SH-SY5Y (cell line): ENCODE data around the gene C17orf75.

Experiments
- GATA2 ChIP-seq: IDR thresholded peaks from 2 replicates; pipeline ENCODE4 v1.6.1; 2011; ENCODE audit warnings: mild to moderate bottlenecking, low read depth, low read length
- GATA3 ChIP-seq: IDR thresholded peaks from 2 replicates; pipeline ENCODE4 v1.6.1; 2011; ENCODE audit warnings: low read depth, mild to moderate bottlenecking, low read length, moderate library complexity

GRCh38 chr17:32341141-32341856 is 674 bp downstream of the C17orf75 start:
- no peak for TF ChIP-seq GATA3
- no peak for TF ChIP-seq GATA2
